B cell (primary cell): ENCODE measurements around the gene EP300. TPM values are rescaled to one million over a fixed set of nuclear protein-coding genes. Genes with fewer than 3 reads are reported as not detected.

Source experiments
- ATAC-seq: fragments of 200-7000 bp; cut with Tn5 transposase; one replicate; pipeline ENCODE4 v1.10.0; 2021; ENCODE audit warnings: low read depth, mild to moderate bottlenecking, moderate number of reproducible peaks, moderate library complexity
- CTCF ChIA-PET: fragments of 350-600 bp; sonication (Branson Sonifier 250); formaldehyde crosslinking; loops from one replicate; lab custom pipeline; 2021; ENCODE audit warnings: antibody characterized with exemption, inconsistent platforms; lab: Charles Lee
- POLR2A ChIA-PET: fragments of 350-600 bp; sonication (Branson Sonifier 250); formaldehyde crosslinking; loops from one replicate; lab custom pipeline; 2021; ENCODE audit warnings: antibody characterized with exemption; lab: Charles Lee
- DNase-seq: peaks from one replicate; pipeline ENCODE4 v3.0.0; 2013
- H2AFZ ChIP-seq: 2 replicates; pipeline ENCODE4 v1.6.1; 2012; ENCODE audit warnings: mild to moderate bottlenecking, low read depth, low read length; ENCODE audit not compliant: insufficient read depth, poor library complexity, severe bottlenecking
- H3K27ac ChIP-seq, 2 donors: 1 replicate in 1 of 2; 2 replicates in 1 of 2; pipeline ENCODE4 v1.5.1; 2012 to 2013; ENCODE audit warnings: low read length in 2 of 2, mild to moderate bottlenecking in 2 of 2, moderate library complexity in 1 of 2
- H3K27me3 ChIP-seq, 4 experiments: fragments of 200-600 bp in 1 of 4; sonication (generic) in 1 of 4; replicated peaks in 1 of 4; 1 replicate in 2 of 4; 2 replicates in 2 of 4; pipeline versions ENCODE4 v1.6.1 to v1.7.0; 2013 to 2016; ENCODE audit warnings: low read length in 3 of 4, mild to moderate bottlenecking in 2 of 4, mixed read lengths in 1 of 4, moderate library complexity in 1 of 4; ENCODE audit not compliant: insufficient read depth in 4 of 4, control insufficient read depth in 3 of 4; ENCODE audit errors: control extremely low read depth in 1 of 4
- H3K36me3 ChIP-seq, 2 experiments: replicated peaks in 1 of 2; 1 replicate in 1 of 2; 2 replicates in 1 of 2; pipeline versions ENCODE4 v1.6.1 to v1.7.1; 2013; ENCODE audit warnings: low read length in 1 of 2; ENCODE audit not compliant: insufficient read depth in 2 of 2, control insufficient read depth in 1 of 2; ENCODE audit errors: control extremely low read depth in 1 of 2, extremely low read depth in 1 of 2
- H3K4me1 ChIP-seq, 2 donors: fragments of 200-600 bp in 1 of 2; sonication (generic) in 1 of 2; 1 replicate in 1 of 2; 2 replicates in 1 of 2; pipeline versions ENCODE4 v1.5.1 to v1.6.1; 2013 to 2017; ENCODE audit warnings: low read length in 2 of 2; ENCODE audit not compliant: control insufficient read depth in 2 of 2, insufficient read depth in 2 of 2
- H3K4me2 ChIP-seq: replicated peaks from 2 replicates; pipeline ENCODE3; 2012; ENCODE audit warnings: mild to moderate bottlenecking, low read depth, low read length; ENCODE audit not compliant: poor library complexity, severe bottlenecking
- H3K4me3 ChIP-seq, 5 experiments: fragments of 200-600 bp in 1 of 5; sonication (generic) in 1 of 5; 1 replicate in 3 of 5; 2 replicates in 2 of 5; pipeline versions ENCODE4 v1.5.1 to v1.7.0; 2011 to 2016; ENCODE audit warnings: low read length in 4 of 5, mild to moderate bottlenecking in 4 of 5, low read depth in 2 of 5, control low read depth in 1 of 5, moderate library complexity in 1 of 5; ENCODE audit not compliant: insufficient read depth in 1 of 5; ENCODE audit errors: control extremely low read depth in 1 of 5, extremely low read depth in 1 of 5
- H3K79me2 ChIP-seq: fragments of 200-600 bp; sonication (generic); one replicate; pipeline ENCODE4 v1.6.0; 2016; ENCODE audit warnings: low read length; ENCODE audit not compliant: control insufficient read depth, insufficient read depth
- H3K9ac ChIP-seq: fragments of 200-600 bp; sonication (generic); 2 replicates; pipeline ENCODE4 v1.6.1; 2017; ENCODE audit warnings: mild to moderate bottlenecking, low read length, moderate library complexity
- H3K9me3 ChIP-seq, 3 donors: one replicate each; pipeline versions ENCODE4 v1.6.1 to v1.7.1; 2013; ENCODE audit warnings: low read length in 2 of 3; ENCODE audit not compliant: control insufficient read depth in 2 of 3, insufficient read depth in 1 of 3; ENCODE audit errors: control extremely low read depth in 1 of 3
- H4K20me1 ChIP-seq: 2 replicates; pipeline ENCODE4 v1.6.0; 2012; ENCODE audit warnings: mild to moderate bottlenecking, low read length; ENCODE audit not compliant: insufficient read depth, control insufficient read depth, poor library complexity, severe bottlenecking
- H3K27ac Mint-ChIP-seq: one replicate; pipeline ENCODE4 v1.8.0; 2021; ENCODE audit warnings: mixed read lengths
- H3K27me3 Mint-ChIP-seq: one replicate; pipeline ENCODE4 v1.8.0; 2021; ENCODE audit warnings: mixed read lengths
- H3K4me1 Mint-ChIP-seq: one replicate; pipeline ENCODE4 v1.8.0; 2021; ENCODE audit warnings: mixed read lengths
- H3K4me3 Mint-ChIP-seq: one replicate; pipeline ENCODE4 v1.8.0; 2021; ENCODE audit warnings: mixed read lengths
- H3K9me3 Mint-ChIP-seq: one replicate; pipeline ENCODE4 v1.8.0; 2022; ENCODE audit warnings: mixed read lengths; ENCODE audit not compliant: insufficient read depth
- CTCF ChIP-seq: fragments of 200-600 bp; IDR thresholded peaks from one replicate; pipeline ENCODE4 v1.8.0; 2022; ENCODE audit warnings: antibody characterized with exemption, mild to moderate bottlenecking
- EZH2 ChIP-seq: IDR thresholded peaks from 2 replicates; pipeline ENCODE4 v1.6.1; 2012; ENCODE audit warnings: borderline replicate concordance, low read depth, mild to moderate bottlenecking, moderate library complexity, low read length; ENCODE audit not compliant: insufficient read depth, poor library complexity, severe bottlenecking
- WGBS: methylation state at CpG from one replicate; pipeline ENCODE4 v1.1.5; 2013; ENCODE audit warnings: missing lambda C conversion rate; ENCODE audit not compliant: insufficient coverage; 5-methylcytosine and 5-hydroxymethylcytosine counted together
- intact Hi-C: fragments of 100-400 bp; cut with micrococcal nuclease; formaldehyde crosslinking; loops from one replicate; pipeline ENCODE4 v1.10.0; 2022
- polyA plus RNA-seq: library from polyadenylated mRNA; depleted of rRNA; stranded (reverse); fragments of >200 nt; gene quantifications from 2 replicates; pipeline ENCODE4 v1.2.3, GENCODE V29; 2012
- total RNA-seq, 2 donors: library from RNA; stranded (reverse); fragments of 120-200 nt in 1 of 2; gene quantifications; 1 replicate in 1 of 2; 2 replicates in 1 of 2; pipeline versions ENCODE4 v1.2.3 to v1.2.4, GENCODE V29; 2013 to 2022

The EP300 gene
- total and polyA plus RNA-seq, 2 donors (not counting 1 experiment from before 2014, with no cell fraction given), result 73.3 to 185 TPM

- intact Hi-C loops, result loop anchor here (5.0 to 10.0 kb wide), 2 partner anchors 101 to 277 kb away; partner anchors contain the start of gene SLC25A17
- peaks cover 0 to 6% of the 10 kb centered on the region in 2 experiments for H3K36me3 ChIP-seq
- H3K27me3 Mint-ChIP-seq, result no peaks in the 10 kb centered on the region
- peaks cover 66% of the 10 kb centered on the region for H3K79me2 ChIP-seq
- peaks cover 35 to 40% of the 10 kb centered on the region in 2 donors for H3K4me1 ChIP-seq
- H3K4me1 Mint-ChIP-seq, result peaks cover 53% of the 10 kb centered on the region
- H3K27me3 ChIP-seq, result no peaks in the 10 kb centered on the region
- TF ChIP-seq EZH2, result no peak
- no peak for TF ChIP-seq CTCF
- H3K4me2 ChIP-seq, result peak overlapping the region; percentile 80
- no peak overlapping the region for H2AFZ ChIP-seq
- DNase-seq, result peak; percentile 32
- H3K27ac ChIP-seq, result peak overlapping the region in 1 of 2 donors; percentile 99
- H3K4me3 Mint-ChIP-seq, result peak overlapping the region; percentile 95
- ChIA-PET CTCF (interaction anchor here (0.6 to 2.9 kb wide), 5 partner anchors 72 to 177 kb away, joined by 3 to 40 read pairs (median 4); no protein-coding TSS in a partner anchor), POLR2A (interaction anchor here (1.5 to 5.9 kb wide), 5 partner anchors 15 to 171 kb away, joined by 4 to 90 read pairs (median 28); partner anchors contain the start of gene RBX1)
- H3K9me3 ChIP-seq, result no peaks in the 10 kb centered on the region
- no peaks in the 10 kb centered on the region for H3K9me3 Mint-ChIP-seq
- peak overlapping the region; percentile 97 for H3K9ac ChIP-seq
- ATAC-seq, result no peak
- H3K27ac Mint-ChIP-seq, result peak overlapping the region; percentile 96
- 0% methylated on average over 2 of the region's 5 CpGs for WGBS
- peak overlapping the region; percentile 74 to 92 (median 85) for H3K4me3 ChIP-seq
- peaks cover 55% of the 10 kb centered on the region for H4K20me1 ChIP-seq
Measured at GRCh38 chr22:41094041-41094593, 1.7 kb downstream of the EP300 start.

DNA sequence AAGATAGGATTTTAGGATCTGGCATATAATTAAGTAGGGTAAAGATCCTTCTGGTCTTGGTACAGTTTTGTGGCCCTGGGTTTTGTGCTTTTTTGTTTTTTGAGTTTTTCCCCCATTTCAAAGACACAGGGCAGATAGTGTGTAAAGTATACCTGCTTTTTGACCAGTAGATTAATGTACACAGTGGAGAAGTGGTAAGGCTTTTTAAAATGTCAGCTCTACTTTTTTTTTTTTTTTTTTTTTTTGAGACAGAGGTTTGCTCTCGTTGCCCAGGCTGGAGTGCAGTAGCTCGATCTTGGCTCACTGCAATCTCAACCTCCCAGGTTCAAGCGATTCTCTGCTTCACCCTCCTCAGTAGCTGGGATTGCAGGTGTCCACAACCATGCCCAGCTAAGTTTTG, 4.0 kb downstream of the EP300 start:
- no peak for DNase-seq
- Mint-ChIP-seq H3K27ac (no peak overlapping the region), H3K9me3 (no peaks in the 10 kb centered on the region), H3K27me3 (no peaks in the 10 kb centered on the region), H3K4me1 (peaks cover 62% of the 10 kb centered on the region), H3K4me3 (peak overlapping the region; percentile 58)
- H3K36me3 ChIP-seq, result peaks cover 2 to 18% of the 10 kb centered on the region in 2 experiments
- peaks cover 89% of the 10 kb centered on the region for H3K79me2 ChIP-seq
- ATAC-seq, result no peak
- no peak for TF ChIP-seq EZH2
- no peak for TF ChIP-seq CTCF
- intact Hi-C loops, result loop anchor here (10.0 kb wide), 1 partner anchor 98 kb away; no protein-coding TSS in a partner anchor
- H3K27ac ChIP-seq, result peak overlapping the region in 1 of 2 donors; percentile 34
- WGBS, result 100% methylated on average over 2 of the region's 3 CpGs
- H3K9me3 ChIP-seq, result no peaks in the 10 kb centered on the region
- peak overlapping the region; percentile 80 for H3K4me2 ChIP-seq
- no peak overlapping the region for H2AFZ ChIP-seq
- peaks cover 37 to 50% of the 10 kb centered on the region in 2 donors for H3K4me1 ChIP-seq
- ChIA-PET POLR2A (interaction anchor here (0.6 to 0.9 kb wide), 3 partner anchors 74 to 145 kb away, joined by 3 read pairs; partner anchors contain the start of gene RBX1), CTCF (interaction anchor here (1.5 kb wide), 1 partner anchor 173 kb away, joined by 9 read pairs; no protein-coding TSS in a partner anchor)
- H3K9ac ChIP-seq, result peak overlapping the region; percentile 97
- H3K4me3 ChIP-seq, result no peak overlapping the region
- H3K27me3 ChIP-seq, result no peaks in the 10 kb centered on the region
- H4K20me1 ChIP-seq, result peaks cover 77% of the 10 kb centered on the region
